OCI-LY7 (cell line): ENCODE measurements around the gene MMP20. TPM values are rescaled to one million over a fixed set of nuclear protein-coding genes. Genes with fewer than 3 reads are reported as not detected.

Experiments used
- BruUV-seq: library from RNA; stranded (reverse); fragments of 400-500 nt; replicated peaks from 2 replicates; lab custom pipeline; 2021; lab: Mats Ljungman, UMichigan
- CTCF ChIA-PET: fragments of 300-600 bp; sonication (Branson Sonifier 250); formaldehyde crosslinking; loops from one replicate; lab custom pipeline; 2022; ENCODE audit warnings: antibody characterized with exemption; ENCODE audit not compliant: unreplicated experiment; lab: Charles Lee
- POLR2A ChIA-PET: fragments of 300-600 bp; sonication (Branson Sonifier 250); formaldehyde crosslinking; loops from one replicate; lab custom pipeline; 2022; ENCODE audit warnings: antibody characterized with exemption; lab: Charles Lee
- DNase-seq: peaks from one replicate; pipeline ENCODE4 v3.0.0-alpha.2; 2015; ENCODE audit warnings: low spot score
- H2AFZ ChIP-seq: fragments of 200-600 bp; sonication (generic), shearing (Covaris generic); 2 replicates; pipeline ENCODE4 v1.6.1; 2014; ENCODE audit warnings: mild to moderate bottlenecking, antibody characterized with exemption, low read length, moderate library complexity
- H3K27ac ChIP-seq: fragments of 200-600 bp; sonication (generic); 2 replicates; pipeline ENCODE4 v1.5.1; 2014; ENCODE audit warnings: mixed run types, low read depth, mild to moderate bottlenecking, moderate library complexity, low read length, inconsistent platforms; ENCODE audit not compliant: poor library complexity, severe bottlenecking
- H3K36me3 ChIP-seq: fragments of 200-600 bp; sonication (generic); 2 replicates; pipeline ENCODE4 v1.6.1; 2014; ENCODE audit warnings: mild to moderate bottlenecking, antibody characterized with exemption, low read length, moderate library complexity, mixed read lengths; ENCODE audit not compliant: insufficient read depth
- H3K4me1 ChIP-seq: fragments of 200-600 bp; sonication (generic); 2 replicates; pipeline ENCODE4 v1.5.1; 2014; ENCODE audit warnings: mild to moderate bottlenecking, low read length; ENCODE audit not compliant: insufficient read depth, poor library complexity, severe bottlenecking
- H3K4me2 ChIP-seq: fragments of 200-600 bp; sonication (generic); 2 replicates; pipeline ENCODE4 v1.6.1; 2014; ENCODE audit warnings: mild to moderate bottlenecking, low read length
- H3K4me3 ChIP-seq: fragments of 200-600 bp; sonication (generic); 2 replicates; pipeline ENCODE4 v1.5.1; 2014; ENCODE audit warnings: mild to moderate bottlenecking, low read depth, low read length; ENCODE audit not compliant: poor library complexity, severe bottlenecking
- H3K79me2 ChIP-seq: fragments of 200-600 bp; sonication (generic); 2 replicates; pipeline ENCODE4 v1.6.1; 2016; ENCODE audit warnings: low read depth, mild to moderate bottlenecking, low read length, moderate library complexity, mixed read lengths; ENCODE audit not compliant: insufficient read depth
- H3K9me2 ChIP-seq: fragments of 200-600 bp; sonication (generic); 2 replicates; pipeline ENCODE4 v1.6.1; 2016; ENCODE audit warnings: mild to moderate bottlenecking, low read length, mixed read lengths; ENCODE audit not compliant: insufficient read depth
- H3K9me3 ChIP-seq: fragments of 200-600 bp; sonication (generic); 2 replicates; pipeline ENCODE4 v1.6.1; 2014; ENCODE audit warnings: mild to moderate bottlenecking, mixed run types, low read length, mixed read lengths
- H4K20me1 ChIP-seq: fragments of 200-600 bp; sonication (generic); 2 replicates; pipeline ENCODE4 v1.6.1; 2014; ENCODE audit warnings: mild to moderate bottlenecking, antibody characterized with exemption, low read length, moderate library complexity, mixed read lengths; ENCODE audit not compliant: insufficient read depth
- EZH2phosphoT487 ChIP-seq: fragments of 200-600 bp; sonication (generic); IDR thresholded peaks from 2 replicates; pipeline ENCODE4 v1.6.1; 2018; ENCODE audit warnings: low read depth, borderline replicate concordance, mild to moderate bottlenecking, mixed run types, antibody characterized with exemption, low read length, moderate library complexity, mixed read lengths
- intact Hi-C: fragments of 100-400 bp; cut with micrococcal nuclease; formaldehyde crosslinking; loops from one replicate; pipeline ENCODE4 v1.10.0; 2022; ENCODE audit not compliant: unreplicated experiment
- total RNA-seq, 2 experiments: library from RNA; depleted of rRNA in 1 of 2; stranded (reverse); fragments of >200 nt in 1 of 2; shearing (Covaris generic) in 1 of 2; gene quantifications; 2 replicates each; pipeline ENCODE4 v1.2.3, GENCODE V29; 2014 to 2022
- TF ChIP-seq, protein P1 (sequence below): fragments of 200-600 bp; sonication (generic); conservative IDR thresholded peaks from 2 replicates; pipeline ENCODE4 v1.5.1; 2014; ENCODE audit warnings: mild to moderate bottlenecking, antibody characterized with exemption, low read length, moderate library complexity, mixed read lengths

The MMP20 gene
- total RNA-seq, 2 experiments from 2014 or later = not detected

GRCh38 chr11:102566112-102566511 is 59.0 kb downstream of the MMP20 start:
- Histone ChIP-seq H2AFZ (no peak overlapping the region), H3K4me2 (no peak overlapping the region), H3K9me3 (peaks cover 22% of the 10 kb centered on the region; the same call in 1 of the 2 replicates), H3K4me1 (peaks cover 18% of the 10 kb centered on the region), H3K9me2 (no peaks in the 10 kb centered on the region), H3K4me3 (no peak overlapping the region), H3K27ac (no peak overlapping the region), H4K20me1 (no peaks in the 10 kb centered on the region), H3K36me3 (no peaks in the 10 kb centered on the region), H3K79me2 (no peaks in the 10 kb centered on the region)
- intact Hi-C loops = no loop called here
- POLR2A ChIA-PET = no interaction called here
- DNase-seq = no peak
- TF ChIP-seq, protein P1, sequence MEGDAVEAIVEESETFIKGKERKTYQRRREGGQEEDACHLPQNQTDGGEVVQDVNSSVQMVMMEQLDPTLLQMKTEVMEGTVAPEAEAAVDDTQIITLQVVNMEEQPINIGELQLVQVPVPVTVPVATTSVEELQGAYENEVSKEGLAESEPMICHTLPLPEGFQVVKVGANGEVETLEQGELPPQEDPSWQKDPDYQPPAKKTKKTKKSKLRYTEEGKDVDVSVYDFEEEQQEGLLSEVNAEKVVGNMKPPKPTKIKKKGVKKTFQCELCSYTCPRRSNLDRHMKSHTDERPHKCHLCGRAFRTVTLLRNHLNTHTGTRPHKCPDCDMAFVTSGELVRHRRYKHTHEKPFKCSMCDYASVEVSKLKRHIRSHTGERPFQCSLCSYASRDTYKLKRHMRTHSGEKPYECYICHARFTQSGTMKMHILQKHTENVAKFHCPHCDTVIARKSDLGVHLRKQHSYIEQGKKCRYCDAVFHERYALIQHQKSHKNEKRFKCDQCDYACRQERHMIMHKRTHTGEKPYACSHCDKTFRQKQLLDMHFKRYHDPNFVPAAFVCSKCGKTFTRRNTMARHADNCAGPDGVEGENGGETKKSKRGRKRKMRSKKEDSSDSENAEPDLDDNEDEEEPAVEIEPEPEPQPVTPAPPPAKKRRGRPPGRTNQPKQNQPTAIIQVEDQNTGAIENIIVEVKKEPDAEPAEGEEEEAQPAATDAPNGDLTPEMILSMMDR = no peak
- no peak for TF ChIP-seq EZH2phosphoT487
- BruUV-seq = no TSS peak
- CTCF ChIA-PET = no interaction called here

GRCh38 chr11:102564110-102564509 is 61.0 kb downstream of the MMP20 start:
- H3K27ac ChIP-seq = no peak overlapping the region
- peak overlapping the region; percentile 24; the same call in 1 of the 2 replicates for H2AFZ ChIP-seq
- peaks cover 38% of the 10 kb centered on the region for H3K4me1 ChIP-seq
- no peak overlapping the region for H3K4me3 ChIP-seq
- TF ChIP-seq EZH2phosphoT487 = no peak
- TF ChIP-seq, protein P1 = no peak
- H3K4me2 ChIP-seq = no peak overlapping the region
- no TSS peak for BruUV-seq
- DNase-seq = no peak
- H4K20me1 ChIP-seq = no peaks in the 10 kb centered on the region
- peaks cover 4% of the 10 kb centered on the region for H3K36me3 ChIP-seq
- peaks cover 23% of the 10 kb centered on the region; the same call in 1 of the 2 replicates for H3K9me3 ChIP-seq
- POLR2A ChIA-PET = interaction anchor here (0.7 to 1.0 kb wide), 3 partner anchors 12 to 21 kb away, joined by 3 to 5 read pairs (median 3); no protein-coding TSS in a partner anchor
- CTCF ChIA-PET = no interaction called here
- H3K9me2 ChIP-seq = no peaks in the 10 kb centered on the region
- H3K79me2 ChIP-seq = no peaks in the 10 kb centered on the region
- intact Hi-C loops = no loop called here

DNA sequence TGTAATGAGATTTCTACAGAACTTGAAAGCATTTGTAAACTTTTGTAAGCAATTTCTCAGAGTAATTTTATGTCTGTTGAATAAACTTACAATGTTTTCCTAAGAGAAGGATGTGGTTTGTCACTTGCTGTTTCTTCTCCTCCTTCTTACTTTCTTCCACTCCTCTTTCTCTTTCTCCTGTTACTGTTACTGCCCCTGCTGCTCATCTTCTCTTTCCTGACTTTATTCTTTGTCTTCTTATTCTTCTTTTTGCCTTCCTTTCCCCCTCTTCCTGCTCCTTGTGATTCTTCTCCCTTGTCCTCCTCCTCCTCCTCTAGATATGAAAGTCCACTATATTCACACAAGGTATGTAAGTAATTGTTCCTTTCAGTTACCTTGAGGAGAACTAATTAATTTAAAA is 63.5 kb downstream of the MMP20 start:
- peaks cover 44% of the 10 kb centered on the region for H3K4me1 ChIP-seq
- ChIA-PET CTCF (no interaction called here), POLR2A (interaction anchor here (0.7 to 1.5 kb wide), 2 partner anchors 26 to 169 kb away, joined by 3 read pairs; no protein-coding TSS in a partner anchor)
- H4K20me1 ChIP-seq = no peaks in the 10 kb centered on the region
- no peaks in the 10 kb centered on the region for H3K79me2 ChIP-seq
- BruUV-seq = no TSS peak
- peak overlapping the region; percentile 82 for H3K4me2 ChIP-seq
- no peak for TF ChIP-seq EZH2phosphoT487
- TF ChIP-seq, protein P1 = no peak
- H3K4me3 ChIP-seq = no peak overlapping the region
- peaks cover 12% of the 10 kb centered on the region for H3K36me3 ChIP-seq
- H2AFZ ChIP-seq = peak overlapping the region; percentile 94
- peaks cover 27% of the 10 kb centered on the region; the same call in 1 of the 2 replicates for H3K9me3 ChIP-seq
- peak overlapping the region; percentile 88 for H3K27ac ChIP-seq
- H3K9me2 ChIP-seq = no peaks in the 10 kb centered on the region
- DNase-seq = no peak
- intact Hi-C loops = no loop called here
